Putamen (tissue), 1 donor: ENCODE data around the gene CDH11.

Experiments used
- DNase-seq: peaks from one replicate; pipeline ENCODE4 v3.0.0-alpha.2; 2016; ENCODE audit warnings: low spot score

Gene CDH11

DNA sequence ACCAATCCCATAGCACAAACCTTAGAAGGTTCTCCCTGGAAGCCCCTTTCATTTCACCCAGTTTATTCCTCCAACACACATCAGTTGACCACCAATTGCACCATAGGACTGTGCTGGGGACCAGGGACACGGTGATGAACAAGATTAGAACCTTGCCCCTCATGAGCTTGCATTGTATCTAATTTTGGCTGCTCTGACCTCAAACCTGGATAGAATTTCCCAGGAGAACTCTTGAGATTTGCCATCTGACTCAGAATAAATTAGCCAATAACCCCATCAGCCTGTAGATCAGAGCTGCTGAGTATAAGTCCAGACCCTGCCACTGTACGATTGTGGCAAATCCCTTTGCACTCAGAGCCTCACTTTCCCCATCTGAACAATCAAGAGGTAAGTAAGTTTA is 52.1 kb downstream of the CDH11 start:
- DNase-seq: no peak

DNA sequence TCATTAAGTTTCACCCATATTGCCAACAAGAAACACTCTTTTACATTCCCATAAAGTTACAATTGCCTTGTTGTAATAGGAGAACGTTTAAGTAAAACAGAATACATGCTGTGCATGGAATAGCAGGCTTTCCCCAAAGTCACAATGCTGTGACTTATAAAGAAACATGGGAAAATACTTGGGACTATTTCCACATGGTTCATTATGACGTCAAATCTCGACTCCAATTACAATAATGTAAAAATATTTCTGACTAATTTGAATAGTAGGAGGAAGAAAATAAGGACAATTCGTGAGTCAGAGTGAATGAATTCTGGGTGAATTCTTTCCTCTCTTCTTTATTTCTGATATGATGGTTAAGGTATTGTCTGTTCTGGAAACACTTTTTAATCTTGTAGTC is 52.8 kb downstream of the CDH11 start:
- DNase-seq: no peak

DNA sequence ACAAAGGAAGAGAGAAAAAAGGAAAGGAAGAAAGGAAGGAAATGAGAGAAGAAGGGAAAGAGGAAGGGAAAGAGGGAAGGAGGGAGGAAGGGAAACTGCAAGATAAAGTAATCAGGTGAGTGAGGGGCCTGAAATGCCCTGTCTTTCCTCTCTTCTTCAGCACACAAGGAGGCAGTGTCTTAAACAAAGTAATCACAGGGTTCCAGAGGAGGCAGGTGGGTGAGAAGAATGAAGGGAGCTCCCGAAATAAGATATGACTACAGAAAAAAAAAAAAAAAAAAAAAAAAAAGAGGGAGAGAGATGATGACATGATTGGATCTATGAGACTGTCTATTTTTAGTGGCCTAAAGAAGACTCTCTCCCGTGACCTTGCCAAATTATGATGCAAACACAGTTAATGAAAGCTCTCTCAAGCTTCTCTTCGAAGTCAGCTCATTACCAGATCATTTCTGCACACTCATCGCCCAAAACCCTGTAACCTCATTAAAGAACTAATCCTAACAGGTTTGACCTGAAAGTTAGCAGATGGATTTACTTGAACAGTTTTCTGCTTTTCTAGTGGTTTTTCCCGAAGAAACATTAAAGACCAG is 53.6 kb downstream of the CDH11 start:
- DNase-seq: peak; percentile 61

DNA sequence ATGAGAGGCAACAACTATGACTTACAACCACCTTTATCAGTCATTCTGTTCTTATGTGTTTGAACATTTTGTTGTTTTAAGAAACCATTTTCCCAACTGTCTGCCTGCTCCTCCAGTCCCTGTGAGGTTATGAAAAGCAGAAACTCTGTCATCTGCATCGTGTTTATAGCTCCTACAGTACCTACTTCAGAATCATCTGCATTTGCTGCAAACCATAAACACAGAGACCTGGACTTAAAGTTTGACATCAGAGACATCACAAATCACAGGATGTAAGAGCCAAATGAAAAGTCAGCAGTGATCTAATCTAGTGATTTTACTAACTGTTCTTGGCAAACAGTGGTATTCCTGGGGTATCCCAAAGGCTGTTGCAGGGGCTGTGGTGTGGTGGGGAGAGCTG is 55.2 kb downstream of the CDH11 start:
- DNase-seq: no peak

DNA sequence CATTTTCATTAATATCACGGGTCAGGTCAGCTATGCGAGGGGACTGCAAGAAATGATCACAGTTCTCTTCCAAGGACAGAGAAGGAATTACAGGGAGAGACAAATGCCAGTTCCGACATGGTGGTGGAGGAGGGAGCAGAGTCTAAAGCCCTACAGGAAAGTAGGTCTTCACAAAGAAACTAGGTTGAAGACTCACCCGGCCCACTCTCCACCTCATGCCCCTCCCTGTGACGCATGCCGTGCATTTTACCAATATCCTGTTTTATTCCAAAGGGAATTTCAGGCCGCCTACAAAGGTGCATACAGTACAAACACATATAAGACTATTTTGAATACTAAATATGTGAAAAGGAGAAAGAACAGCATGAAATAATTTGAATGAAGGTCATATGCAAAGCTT is 56.8 kb downstream of the CDH11 start:
- DNase-seq: no peak

DNA sequence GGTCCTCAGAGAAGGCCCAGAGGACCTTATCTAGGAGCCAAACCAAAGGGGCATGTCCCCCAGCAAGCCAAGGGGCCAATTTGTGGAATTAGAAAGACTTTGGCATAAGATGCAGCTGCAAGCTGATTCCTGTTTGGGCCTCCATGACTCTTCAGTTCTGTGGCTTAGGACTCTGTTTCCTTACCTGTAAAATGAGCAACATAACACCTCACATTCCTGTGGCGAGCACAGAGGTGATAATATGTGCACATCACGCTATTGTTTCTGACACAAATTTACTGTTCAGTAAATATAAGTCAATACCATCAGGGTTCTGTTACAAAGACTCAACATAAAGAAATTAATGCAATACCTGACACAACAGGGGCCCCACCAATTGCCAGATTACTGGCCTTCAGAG is 57.7 kb downstream of the CDH11 start:
- DNase-seq: no peak

DNA sequence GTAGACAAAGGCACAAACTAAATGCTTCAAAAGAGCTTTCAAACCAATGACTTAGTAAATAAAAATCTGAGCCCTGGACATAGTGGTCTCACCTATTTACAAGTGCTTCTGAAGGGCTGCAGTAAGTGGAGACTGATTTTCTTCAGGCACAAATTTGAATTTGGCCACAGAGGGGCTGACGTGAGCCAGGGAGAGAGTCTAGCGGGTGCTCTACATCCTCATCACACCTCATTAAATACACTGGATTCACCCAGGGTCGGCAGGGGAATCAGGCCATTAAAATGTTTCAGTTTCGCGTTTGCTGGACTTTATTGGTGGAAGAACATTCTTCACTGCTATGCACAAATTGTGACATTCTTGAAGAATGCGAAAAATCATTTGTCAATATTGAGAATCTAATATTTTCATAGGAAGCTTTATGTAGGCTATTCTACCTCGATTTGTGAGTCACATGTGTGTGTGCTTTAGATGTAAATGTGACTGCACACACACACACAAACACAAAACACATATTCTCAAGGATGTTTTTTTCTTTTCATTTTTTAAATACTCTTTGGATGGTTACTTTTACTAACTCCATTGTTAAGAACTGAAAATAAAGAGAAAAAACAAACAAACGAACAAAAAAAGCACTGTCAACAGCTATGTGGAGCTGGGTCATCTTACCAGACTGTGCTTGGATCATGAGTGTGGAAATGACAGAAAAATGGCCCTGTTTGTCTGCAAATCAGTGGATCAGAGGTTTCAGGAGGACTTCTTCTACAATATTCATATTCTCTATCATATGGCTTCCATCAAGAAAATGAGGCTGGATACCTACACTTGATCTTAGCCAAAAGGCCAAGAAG is 58.9 kb downstream of the CDH11 start:
- no peak for DNase-seq

DNA sequence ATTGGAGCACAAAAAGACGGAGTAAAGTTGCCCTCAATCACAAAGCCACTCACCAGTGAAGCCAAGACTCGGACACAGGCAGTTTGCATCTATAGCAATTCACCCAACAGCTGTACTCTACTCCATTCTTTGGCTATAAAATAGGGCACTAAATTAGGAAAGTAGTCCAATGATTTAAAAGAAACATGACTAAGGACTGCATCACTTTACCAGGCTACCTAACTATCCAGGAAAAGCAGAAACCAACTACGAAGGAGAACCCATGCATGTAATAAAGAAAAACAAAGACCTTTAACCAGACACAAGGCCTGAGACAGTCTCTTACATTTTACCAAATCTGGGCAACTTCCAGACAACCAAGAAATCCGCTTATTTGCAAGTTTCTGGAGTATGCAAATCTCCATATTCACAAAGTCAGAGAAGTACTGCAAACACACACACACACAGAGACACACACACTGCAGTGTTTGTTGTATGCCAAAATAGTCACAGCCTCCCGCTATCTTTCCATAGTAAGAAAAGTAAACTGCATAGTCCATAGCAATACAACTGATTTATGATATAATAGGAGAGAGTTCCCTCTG is 59.8 kb downstream of the CDH11 start:
- DNase-seq: no peak

DNA sequence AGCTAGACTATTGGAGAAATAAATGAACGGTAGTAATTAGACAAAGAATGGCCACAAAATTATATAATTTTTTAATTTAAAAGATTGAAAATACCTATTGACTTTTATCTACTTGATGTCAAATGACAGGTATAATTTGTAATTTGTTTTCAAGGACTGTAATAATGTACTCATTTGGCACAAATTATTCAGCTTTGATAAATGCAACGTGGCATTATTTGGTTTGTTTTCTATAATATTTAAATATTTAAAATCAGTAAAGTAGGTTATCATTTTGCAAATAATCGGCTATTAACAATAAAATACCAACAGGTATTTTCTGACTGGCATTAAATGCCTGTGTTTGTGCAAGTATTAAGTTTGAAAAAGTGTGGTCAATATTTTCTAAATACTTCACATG is 60.6 kb downstream of the CDH11 start:
- DNase-seq: no peak

DNA sequence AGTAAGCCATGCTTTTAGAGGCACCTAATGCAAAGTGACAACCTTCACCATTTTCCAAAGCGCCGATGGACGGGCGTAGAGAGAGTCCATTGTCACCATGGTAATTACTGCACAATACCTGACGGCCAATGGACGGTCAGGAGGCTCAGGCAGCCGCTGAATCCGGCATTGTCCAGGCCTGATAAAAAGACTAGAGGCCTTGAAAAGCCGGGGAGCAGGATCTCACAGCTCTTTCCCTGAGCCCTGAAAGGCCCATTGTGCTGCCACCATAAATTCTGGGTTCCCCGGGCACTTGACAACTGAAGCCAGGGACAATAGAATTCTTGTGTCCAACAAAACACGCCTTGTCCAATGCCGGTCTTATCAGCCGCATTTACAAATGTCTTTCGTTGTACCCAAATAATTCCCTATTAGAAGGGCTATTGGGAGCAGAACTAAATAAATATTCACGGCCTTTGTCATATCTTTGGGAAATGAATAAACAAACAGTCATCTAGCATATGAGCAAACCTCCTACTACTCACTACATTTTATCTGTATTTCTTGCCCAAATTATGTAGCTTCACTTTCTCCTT is 62.4 kb downstream of the CDH11 start:
- DNase-seq: peak; percentile 98

DNA sequence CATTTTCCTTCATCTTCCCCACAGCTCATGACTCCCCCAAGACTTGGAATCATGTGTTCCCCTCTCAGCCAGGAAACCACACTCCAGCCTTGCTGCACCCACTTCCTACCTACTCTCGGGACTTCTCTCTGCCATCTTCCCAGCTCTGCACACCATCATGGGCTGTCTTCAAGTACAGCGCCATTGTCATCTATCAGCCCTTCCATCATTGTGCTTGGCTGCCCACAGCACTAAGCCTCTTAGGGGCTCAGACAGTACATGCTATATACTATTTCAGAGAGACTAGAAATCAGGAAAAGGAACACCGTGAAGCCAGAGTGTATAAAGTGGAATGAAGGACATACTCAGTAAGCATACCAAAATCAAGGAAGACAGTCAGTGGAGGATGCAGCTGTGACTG is 64.7 kb downstream of the CDH11 start:
- DNase-seq: no peak

DNA sequence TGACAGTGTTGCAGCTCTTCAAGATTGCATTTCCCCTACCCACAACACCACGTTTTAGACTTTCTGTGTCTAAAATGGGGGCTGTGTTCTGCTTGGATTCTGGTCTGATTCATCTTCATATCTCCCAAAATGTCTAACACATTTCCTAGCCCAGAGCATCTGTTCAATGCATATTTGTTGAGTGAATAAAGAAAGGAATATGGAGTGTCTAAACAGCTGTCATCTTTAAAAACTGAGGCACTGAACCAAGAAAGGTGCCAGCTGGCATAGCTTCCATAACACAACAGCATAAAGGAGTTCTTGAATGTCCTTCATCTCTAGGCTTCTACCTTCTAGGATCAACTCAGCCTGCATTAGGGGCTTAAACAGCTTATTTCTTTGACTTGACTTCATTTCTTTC is 67.4 kb downstream of the CDH11 start:
- no peak for DNase-seq

DNA sequence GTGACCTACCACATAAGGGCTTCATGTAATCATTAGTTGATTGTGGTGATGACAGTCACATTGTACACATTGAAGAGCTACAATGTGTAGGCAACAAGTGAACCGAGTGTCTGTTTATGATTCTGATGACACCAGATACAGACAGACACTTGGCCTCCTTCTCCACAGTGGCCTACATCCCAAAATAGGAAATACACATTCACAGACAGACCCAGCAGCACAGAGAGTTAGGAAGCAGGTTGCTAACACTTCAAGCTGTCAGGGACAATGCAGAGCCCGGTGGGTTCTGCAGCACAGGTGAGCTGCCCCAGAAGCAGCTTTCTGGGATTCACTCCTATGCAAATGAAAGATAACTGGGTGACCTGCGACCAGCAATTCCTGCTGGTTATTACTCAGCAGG is 72.2 kb downstream of the CDH11 start:
- DNase-seq: no peak

DNA sequence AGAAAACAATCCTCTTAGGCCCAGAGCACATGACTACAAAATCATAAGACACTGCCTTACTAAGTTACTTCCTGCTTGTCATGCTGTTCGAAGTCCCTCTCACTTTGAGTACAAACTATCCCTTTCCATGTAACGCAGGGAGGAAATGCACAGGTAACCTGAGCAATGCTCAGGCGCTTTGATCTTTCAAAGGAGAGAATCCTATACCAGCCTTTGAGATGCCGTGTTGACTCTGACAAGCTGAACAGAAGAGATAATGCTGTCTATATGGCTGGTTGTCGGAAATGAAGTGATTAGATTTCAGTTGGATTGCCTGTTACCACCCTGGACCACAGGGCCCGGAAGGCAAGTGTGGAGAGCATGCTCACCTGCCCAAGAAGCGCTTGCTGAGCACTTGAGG is 75.9 kb downstream of the CDH11 start:
- DNase-seq: no peak

DNA sequence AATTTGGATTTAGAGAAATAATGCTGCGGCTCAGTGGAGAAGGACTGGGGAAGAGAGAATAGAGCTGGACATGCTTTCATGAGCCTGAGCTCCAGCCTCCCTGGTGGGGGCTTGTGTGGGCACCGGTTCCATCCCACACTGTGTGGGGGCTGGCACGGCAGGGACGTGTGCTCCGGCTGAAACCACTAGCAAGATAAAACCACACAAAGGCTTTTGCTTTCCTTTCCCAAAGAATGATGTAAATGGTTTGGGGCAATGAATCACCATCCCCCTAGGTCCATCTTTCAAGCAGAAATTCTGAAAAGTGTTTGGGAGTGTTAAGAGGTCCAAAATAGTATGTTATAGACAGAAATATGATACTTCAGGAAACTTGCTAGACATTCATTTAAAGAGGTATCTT is 77.0 kb downstream of the CDH11 start:
- no peak for DNase-seq

DNA sequence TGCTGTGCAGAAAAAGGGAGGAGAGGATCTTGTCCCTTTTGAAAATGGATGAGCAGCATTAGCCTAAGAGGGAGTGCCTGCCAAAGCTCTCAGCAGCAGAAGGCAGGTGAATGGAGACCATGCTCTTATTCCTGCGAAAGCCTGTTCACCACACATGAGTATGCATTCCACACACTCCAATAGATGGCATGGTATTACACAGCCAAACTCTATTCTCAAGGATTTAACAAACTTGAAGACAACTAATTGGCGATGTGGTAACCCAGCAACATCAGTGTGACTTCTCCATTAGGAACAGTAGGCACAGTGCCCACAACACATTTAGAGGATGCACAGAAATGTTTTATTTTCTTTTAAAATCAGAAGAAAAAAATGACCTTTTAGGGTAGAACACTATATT is 77.8 kb downstream of the CDH11 start:
- no peak for DNase-seq

DNA sequence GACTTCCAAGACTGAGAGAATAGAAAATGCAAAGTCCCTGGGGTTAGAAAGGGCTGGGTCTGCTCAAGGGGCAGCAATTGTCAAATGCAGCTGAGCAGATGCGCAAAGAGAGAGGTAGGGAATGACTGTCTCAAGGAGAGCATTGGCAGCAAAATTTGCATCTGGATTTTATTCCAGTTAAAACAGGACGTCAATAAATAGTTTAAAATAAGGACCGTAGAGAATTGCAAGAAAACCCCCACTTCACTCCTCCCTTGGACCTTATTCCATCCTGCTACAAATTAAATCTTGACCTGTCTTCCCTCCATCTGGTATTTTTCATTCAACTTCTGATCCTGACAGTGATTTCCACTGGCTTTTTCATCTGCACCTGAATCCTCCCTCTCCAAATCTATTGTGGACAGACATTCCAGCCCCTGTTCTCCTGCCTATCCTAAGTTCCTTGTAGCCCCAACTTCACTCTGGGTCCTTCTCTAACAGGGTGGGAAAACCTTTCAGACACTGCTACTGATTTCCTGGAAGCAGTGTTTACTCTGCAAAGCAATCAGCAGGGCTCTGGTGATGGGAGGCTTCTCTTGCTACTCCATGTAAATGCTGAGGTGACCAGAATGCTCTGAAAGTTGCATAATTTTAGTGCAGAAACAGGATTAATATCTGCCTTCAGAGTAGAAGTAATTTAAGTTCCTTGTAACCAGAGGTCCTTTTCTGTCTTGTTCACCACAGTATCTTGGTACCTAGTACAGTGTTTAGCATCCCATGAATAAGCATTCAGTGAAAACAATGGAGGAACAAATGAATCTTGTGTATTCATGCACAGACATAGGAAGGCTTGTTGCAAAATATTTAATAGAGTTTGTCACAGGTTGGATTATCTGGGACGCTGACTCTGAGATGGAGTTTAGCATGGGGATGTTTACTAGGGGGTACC is 79.2 kb downstream of the CDH11 start:
- DNase-seq: no peak

DNA sequence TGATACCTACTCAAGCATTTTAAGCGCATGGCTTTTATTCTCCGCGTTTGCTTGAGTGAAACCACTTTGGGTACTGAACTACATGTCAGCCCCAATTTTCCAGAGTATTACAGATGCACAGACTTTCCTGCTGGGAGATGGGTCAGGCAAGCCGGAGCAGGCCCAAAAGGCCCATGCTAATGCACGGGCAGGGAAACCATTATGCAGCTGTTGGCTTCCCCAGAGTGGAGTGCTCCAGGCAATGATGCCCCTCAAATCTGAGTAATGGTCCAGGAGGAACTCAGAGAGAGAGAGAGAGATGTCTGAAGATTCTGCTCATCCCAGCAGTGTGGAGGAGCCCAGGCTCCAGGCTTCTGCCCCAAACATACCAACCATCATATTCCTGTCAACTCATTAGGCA is 80.2 kb downstream of the CDH11 start:
- no peak for DNase-seq

DNA sequence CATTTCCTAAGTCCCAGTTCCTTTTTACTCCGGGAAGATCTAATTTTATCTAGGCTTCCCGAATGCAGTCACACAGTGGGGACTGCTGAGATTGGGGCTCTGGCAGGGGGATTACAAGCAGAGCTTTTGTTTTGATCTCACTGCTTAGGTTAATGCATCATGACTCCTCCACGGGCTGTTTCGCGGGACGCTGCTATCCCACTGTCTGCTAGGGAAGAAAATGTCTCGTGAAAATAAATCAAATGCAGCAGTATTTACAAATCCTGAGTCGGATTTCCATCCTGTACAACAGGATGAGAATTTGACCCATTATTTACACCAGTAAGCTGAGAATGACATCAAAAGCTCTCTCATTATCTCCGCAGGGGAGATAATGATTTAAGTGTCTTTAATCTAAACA is 83.8 kb downstream of the CDH11 start:
- DNase-seq: no peak

DNA sequence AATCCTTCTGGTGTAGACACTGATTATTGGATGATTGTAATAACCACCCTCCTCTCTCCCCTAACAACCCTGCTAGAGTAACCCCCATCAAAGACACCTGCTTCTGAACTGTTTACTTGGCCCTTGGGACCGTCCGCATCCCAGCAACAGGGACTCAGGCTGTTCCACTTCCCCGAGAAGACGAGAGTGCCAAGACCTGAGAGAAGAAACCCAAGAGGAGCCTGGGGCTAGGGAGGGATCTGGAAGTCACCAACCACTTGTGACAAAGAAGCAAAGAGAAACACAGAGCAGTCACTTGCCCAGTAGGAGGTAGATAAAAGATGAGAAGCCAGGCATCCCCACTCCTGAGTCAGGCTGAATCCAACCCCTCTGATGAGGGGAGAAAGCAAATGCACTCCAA is 84.3 kb downstream of the CDH11 start:
- no peak for DNase-seq

DNA sequence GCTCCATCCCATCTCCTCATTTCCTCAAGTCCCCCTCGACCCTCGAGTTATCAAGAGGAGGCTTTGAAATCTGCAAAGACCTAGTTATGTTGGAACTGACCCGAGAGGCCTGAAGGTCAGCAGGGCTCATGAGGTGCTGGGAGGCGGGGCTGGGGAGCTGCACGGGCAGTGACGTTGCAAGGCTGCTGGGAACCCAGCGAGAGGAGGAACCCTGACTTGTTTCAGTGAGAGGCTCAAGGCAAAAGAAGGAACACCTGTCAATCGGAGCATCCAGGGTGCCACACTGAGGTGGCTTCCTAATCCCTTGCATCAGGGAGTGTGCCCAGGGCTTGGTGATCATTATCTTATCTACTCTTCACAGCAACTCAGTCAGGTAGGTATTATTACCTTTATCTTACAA is 86.9 kb downstream of the CDH11 start:
- no peak for DNase-seq

DNA sequence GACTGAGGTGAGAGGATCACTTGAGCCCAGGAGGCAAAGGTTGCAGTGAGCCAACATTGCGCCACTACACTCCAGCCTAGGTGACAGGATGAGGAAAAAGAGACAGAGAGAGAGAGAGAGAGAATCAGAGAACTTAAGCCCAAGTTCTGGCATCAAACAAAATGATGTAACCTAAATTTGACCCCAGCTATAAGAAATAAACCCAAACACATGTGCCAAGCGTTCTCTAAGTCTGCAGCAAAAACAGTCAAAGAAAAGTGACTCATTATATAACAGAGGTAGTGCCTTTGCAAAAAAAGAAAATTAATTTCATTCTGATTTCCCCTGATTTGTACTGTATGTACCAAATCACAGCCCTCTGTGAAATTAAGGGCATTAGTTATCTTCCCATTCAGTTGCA is 89.5 kb downstream of the CDH11 start:
- DNase-seq: no peak
